HG02642 (cell line): ENCODE measurements around the gene GORASP2.
A peak's percentile ranks its signal among the peaks of the same experiment; 100 is the strongest.

ENCODE experiments used
- ATAC-seq: cut with Tn5 transposase; IDR thresholded peaks from one replicate; pipeline ENCODE4 v1.9.1; 2021; ENCODE audit warnings: mild to moderate bottlenecking; ENCODE audit not compliant: unreplicated experiment, poor library complexity

Gene GORASP2

GRCh38 chr2:170963386-170963785 lies 34.3 kb downstream of the GORASP2 start:
- no peak for ATAC-seq

GRCh38 chr2:170965446-170966225 lies 36.6 kb downstream of the GORASP2 start:
- no peak for ATAC-seq

- no peak for ATAC-seq
Measured at GRCh38 chr2:170966648-170967396, 37.8 kb downstream of the GORASP2 start.

GRCh38 chr2:170967553-170967952 lies 38.5 kb downstream of the GORASP2 start:
- ATAC-seq = no peak

GRCh38 chr2:170968205-170969003 lies 39.4 kb downstream of the GORASP2 start:
- ATAC-seq = no peak

- no peak for ATAC-seq
Measured at GRCh38 chr2:170969030-170969429, 40.0 kb downstream of the GORASP2 start.

- no peak for ATAC-seq
Measured at GRCh38 chr2:170969872-170970496, 40.9 kb downstream of the GORASP2 start.

GRCh38 chr2:170971071-170971470 lies 42.0 kb downstream of the GORASP2 start:
- ATAC-seq = no peak

- no peak for ATAC-seq
Measured at GRCh38 chr2:170972296-170973224, 43.5 kb downstream of the GORASP2 start.

- no peak for ATAC-seq
Measured at GRCh38 chr2:170973225-170973491, 44.1 kb downstream of the GORASP2 start.

GRCh38 chr2:170973492-170974303 lies 44.6 kb downstream of the GORASP2 start:
- peak; percentile 96 for ATAC-seq

GRCh38 chr2:170974304-170974993 lies 45.4 kb downstream of the GORASP2 start:
- ATAC-seq = no peak

GRCh38 chr2:170975127-170975942 lies 46.3 kb downstream of the GORASP2 start:
- ATAC-seq = no peak

- ATAC-seq = no peak
Measured at GRCh38 chr2:170975943-170976270, 46.9 kb downstream of the GORASP2 start.

GRCh38 chr2:170984079-170984478 lies 55.0 kb downstream of the GORASP2 start:
- no peak for ATAC-seq

- no peak for ATAC-seq
Measured at GRCh38 chr2:170985407-170985806, 56.4 kb downstream of the GORASP2 start.

- ATAC-seq = no peak
Measured at GRCh38 chr2:170986566-170987258, 57.7 kb downstream of the GORASP2 start.
